PFSK-1 (cell line): ENCODE results near the gene EOGT.

Source experiments
- POLR2AphosphoS5 ChIP-seq: IDR thresholded peaks from 2 replicates; pipeline ENCODE4 v1.6.1; 2012; ENCODE audit warnings: low read depth, mild to moderate bottlenecking, control low read depth, low read length, moderate library complexity
- SIN3A ChIP-seq: IDR thresholded peaks from 2 replicates; pipeline ENCODE4 v1.6.1; 2012; ENCODE audit warnings: mild to moderate bottlenecking, low read length, moderate library complexity, borderline replicate concordance; ENCODE audit not compliant: insufficient read depth
- TAF1 ChIP-seq: IDR thresholded peaks from 2 replicates; pipeline ENCODE4 v1.6.1; 2012; ENCODE audit warnings: low read length, control low read depth, borderline replicate concordance; ENCODE audit not compliant: insufficient read depth
- TF ChIP-seq, protein P1 (sequence below), 2 experiments: IDR thresholded peaks; 2 replicates each; pipeline versions ENCODE4 v1.6.1 to v1.8.0; 2011 to 2012; ENCODE audit warnings: low read depth in 2 of 2, low read length in 2 of 2, control low read depth in 1 of 2, inconsistent platforms in 1 of 2, mild to moderate bottlenecking in 1 of 2, moderate library complexity in 1 of 2; ENCODE audit not compliant: insufficient read depth in 1 of 2

DNA sequence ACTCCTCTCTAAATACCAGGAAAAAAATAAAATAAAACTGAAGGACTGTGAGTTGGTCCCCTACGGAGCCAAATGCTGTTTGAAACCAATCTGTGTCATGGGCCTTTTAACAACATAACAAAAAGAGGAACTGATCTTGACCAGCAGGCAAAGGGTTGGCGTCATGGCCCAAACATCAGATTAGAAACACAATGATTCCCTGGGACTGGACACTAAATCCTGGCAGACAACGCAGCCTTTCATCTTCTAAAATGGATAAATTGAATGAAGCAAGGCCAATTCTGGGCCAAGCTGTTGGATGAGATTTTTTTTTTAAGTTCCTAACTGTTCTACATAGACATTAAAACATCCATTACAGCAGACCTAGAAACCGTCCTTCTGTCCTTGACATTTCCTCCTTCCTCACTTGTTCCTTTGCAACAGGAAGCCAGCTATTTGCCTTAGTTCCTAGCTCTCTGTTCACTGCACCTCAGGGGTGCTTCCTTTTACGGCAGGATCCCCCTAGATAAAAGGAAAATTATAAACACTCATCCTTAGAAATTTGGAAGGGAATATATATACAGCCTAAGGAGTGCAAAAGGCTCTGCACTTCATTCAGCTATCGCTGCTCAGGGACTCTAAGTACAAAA, 59.6 kb downstream of the EOGT start:
- TF ChIP-seq POLR2AphosphoS5 (no peak), SIN3A (no peak), TAF1 (no peak)
- TF ChIP-seq, protein P1, sequence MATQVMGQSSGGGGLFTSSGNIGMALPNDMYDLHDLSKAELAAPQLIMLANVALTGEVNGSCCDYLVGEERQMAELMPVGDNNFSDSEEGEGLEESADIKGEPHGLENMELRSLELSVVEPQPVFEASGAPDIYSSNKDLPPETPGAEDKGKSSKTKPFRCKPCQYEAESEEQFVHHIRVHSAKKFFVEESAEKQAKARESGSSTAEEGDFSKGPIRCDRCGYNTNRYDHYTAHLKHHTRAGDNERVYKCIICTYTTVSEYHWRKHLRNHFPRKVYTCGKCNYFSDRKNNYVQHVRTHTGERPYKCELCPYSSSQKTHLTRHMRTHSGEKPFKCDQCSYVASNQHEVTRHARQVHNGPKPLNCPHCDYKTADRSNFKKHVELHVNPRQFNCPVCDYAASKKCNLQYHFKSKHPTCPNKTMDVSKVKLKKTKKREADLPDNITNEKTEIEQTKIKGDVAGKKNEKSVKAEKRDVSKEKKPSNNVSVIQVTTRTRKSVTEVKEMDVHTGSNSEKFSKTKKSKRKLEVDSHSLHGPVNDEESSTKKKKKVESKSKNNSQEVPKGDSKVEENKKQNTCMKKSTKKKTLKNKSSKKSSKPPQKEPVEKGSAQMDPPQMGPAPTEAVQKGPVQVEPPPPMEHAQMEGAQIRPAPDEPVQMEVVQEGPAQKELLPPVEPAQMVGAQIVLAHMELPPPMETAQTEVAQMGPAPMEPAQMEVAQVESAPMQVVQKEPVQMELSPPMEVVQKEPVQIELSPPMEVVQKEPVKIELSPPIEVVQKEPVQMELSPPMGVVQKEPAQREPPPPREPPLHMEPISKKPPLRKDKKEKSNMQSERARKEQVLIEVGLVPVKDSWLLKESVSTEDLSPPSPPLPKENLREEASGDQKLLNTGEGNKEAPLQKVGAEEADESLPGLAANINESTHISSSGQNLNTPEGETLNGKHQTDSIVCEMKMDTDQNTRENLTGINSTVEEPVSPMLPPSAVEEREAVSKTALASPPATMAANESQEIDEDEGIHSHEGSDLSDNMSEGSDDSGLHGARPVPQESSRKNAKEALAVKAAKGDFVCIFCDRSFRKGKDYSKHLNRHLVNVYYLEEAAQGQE (IDR thresholded peaks at IDR 0.05; ENCODE audit: insufficient read depth in 1 of 2, low read depth in 2 of 2, low read length in 2 of 2), result no peak
